Measurements from ENCODE around the gene C22orf23. TPM values are rescaled to one million over a fixed set of nuclear protein-coding genes. Genes with fewer than 3 reads are reported as not detected.

The C22orf23 gene
- total and polyA plus RNA-seq, 2 donors (not counting 1 experiment from before 2014, with no cell fraction given) = not detected

DNA sequence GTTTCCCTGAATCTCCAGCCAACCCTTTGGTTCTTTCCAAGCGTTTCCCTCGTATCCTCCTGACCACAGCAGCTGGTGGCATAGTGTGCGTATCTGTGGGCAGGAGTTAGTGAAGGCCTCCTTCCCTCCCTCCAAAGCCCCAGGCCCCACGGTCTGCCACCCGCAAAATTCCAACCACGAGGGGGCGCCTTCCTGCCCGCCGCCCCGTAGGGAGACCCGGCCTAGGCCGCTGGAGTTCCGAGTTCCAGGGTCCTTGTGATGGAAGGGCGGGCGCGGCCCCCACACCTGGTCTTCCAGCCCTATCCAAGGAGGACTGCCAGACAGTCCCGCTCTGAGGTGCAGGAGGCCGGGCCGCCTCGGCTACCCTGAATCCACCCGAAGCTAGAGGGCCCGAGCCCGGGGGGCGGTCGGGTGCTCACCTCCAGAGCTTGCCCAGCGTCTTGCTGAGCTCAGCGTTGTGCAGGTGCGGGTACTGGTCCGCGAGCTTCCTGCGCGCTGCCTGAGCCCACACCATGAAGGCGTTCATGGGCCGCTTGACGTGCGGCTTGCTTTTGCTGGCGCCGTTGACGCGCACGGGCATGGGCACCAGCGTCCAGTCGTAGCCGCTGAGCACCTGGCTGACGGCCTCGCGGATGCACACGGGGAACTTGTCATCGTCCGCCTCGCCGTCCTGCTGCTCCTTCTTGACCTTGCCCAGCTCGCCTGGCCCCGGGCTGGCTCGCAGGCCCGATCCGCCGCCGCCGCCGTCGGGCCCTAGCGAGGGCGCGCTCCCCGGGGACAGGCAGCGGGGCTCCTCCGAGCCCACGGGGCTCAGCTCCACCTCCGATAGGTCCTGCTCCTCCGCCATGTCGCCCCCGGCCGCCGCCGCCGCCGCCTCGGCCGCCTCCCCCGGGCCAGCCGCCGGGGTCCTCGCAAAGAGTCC lies 29.8 kb upstream of the C22orf23 start:
- DNase-seq = no peak
- 94% methylated on average over 78 of the region's 84 CpGs for WGBS (ENCODE audit: insufficient coverage)
- no peak overlapping the region for H3K4me3 Mint-ChIP-seq
- Histone ChIP-seq H3K4me2 (replicated peaks; ENCODE audit: low read depth, low read length, poor library complexity, severe bottlenecking) (no peak overlapping the region), H3K4me3 (ENCODE audit: control extremely low read depth in 1 of 5, extremely low read depth in 1 of 5, insufficient read depth in 1 of 5, low read depth in 2 of 5, low read length in 4 of 5) (no peak overlapping the region), H3K36me3 (replicated peaks in 1 of 2; ENCODE audit: control extremely low read depth in 1 of 2, control insufficient read depth in 1 of 2, extremely low read depth in 1 of 2, insufficient read depth in 2 of 2, low read length in 1 of 2) (no peaks in the 10 kb centered on the region), H3K27me3 (replicated peaks in 1 of 4; ENCODE audit: control extremely low read depth in 1 of 4, control insufficient read depth in 3 of 4, insufficient read depth in 4 of 4, low read length in 3 of 4) (no peaks in the 10 kb centered on the region), H3K9ac (ENCODE audit: low read length) (no peak overlapping the region), H2AFZ (ENCODE audit: insufficient read depth, low read depth, low read length, poor library complexity, severe bottlenecking) (no peak overlapping the region), H4K20me1 (ENCODE audit: control insufficient read depth, insufficient read depth, low read length, poor library complexity, severe bottlenecking) (no peaks in the 10 kb centered on the region), H3K9me3 (ENCODE audit: control extremely low read depth in 1 of 3, control insufficient read depth in 2 of 3, insufficient read depth in 1 of 3, low read length in 2 of 3) (no peaks in the 10 kb centered on the region), H3K79me2 (ENCODE audit: control insufficient read depth, insufficient read depth, low read length) (no peaks in the 10 kb centered on the region), H3K27ac (ENCODE audit: low read length in 2 of 2) (no peak overlapping the region), H3K4me1 (ENCODE audit: control insufficient read depth in 2 of 2, insufficient read depth in 2 of 2, low read length in 2 of 2) (no peaks in the 10 kb centered on the region)
- TF ChIP-seq EZH2 (IDR thresholded peaks at IDR 0.05; ENCODE audit: borderline replicate concordance, insufficient read depth, low read depth, low read length, poor library complexity, severe bottlenecking) = no peak
- TF ChIP-seq, protein P1, sequence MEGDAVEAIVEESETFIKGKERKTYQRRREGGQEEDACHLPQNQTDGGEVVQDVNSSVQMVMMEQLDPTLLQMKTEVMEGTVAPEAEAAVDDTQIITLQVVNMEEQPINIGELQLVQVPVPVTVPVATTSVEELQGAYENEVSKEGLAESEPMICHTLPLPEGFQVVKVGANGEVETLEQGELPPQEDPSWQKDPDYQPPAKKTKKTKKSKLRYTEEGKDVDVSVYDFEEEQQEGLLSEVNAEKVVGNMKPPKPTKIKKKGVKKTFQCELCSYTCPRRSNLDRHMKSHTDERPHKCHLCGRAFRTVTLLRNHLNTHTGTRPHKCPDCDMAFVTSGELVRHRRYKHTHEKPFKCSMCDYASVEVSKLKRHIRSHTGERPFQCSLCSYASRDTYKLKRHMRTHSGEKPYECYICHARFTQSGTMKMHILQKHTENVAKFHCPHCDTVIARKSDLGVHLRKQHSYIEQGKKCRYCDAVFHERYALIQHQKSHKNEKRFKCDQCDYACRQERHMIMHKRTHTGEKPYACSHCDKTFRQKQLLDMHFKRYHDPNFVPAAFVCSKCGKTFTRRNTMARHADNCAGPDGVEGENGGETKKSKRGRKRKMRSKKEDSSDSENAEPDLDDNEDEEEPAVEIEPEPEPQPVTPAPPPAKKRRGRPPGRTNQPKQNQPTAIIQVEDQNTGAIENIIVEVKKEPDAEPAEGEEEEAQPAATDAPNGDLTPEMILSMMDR (IDR thresholded peaks at IDR 0.05) = no peak
- no peaks in the 10 kb centered on the region for H3K9me3 Mint-ChIP-seq (ENCODE audit: insufficient read depth)
- ChIA-PET CTCF (interaction anchor here (0.7 kb wide), 1 partner anchor 19 kb away, joined by 4 read pairs; no protein-coding TSS in a partner anchor), POLR2A (no interaction called here)
- intact Hi-C loops (cut with micrococcal nuclease) = no loop called here
- no peaks in the 10 kb centered on the region for H3K4me1 Mint-ChIP-seq
- ATAC-seq (ENCODE audit: low read depth) = no peak
- H3K27ac Mint-ChIP-seq = no peak overlapping the region
- H3K27me3 Mint-ChIP-seq = no peaks in the 10 kb centered on the region

DNA sequence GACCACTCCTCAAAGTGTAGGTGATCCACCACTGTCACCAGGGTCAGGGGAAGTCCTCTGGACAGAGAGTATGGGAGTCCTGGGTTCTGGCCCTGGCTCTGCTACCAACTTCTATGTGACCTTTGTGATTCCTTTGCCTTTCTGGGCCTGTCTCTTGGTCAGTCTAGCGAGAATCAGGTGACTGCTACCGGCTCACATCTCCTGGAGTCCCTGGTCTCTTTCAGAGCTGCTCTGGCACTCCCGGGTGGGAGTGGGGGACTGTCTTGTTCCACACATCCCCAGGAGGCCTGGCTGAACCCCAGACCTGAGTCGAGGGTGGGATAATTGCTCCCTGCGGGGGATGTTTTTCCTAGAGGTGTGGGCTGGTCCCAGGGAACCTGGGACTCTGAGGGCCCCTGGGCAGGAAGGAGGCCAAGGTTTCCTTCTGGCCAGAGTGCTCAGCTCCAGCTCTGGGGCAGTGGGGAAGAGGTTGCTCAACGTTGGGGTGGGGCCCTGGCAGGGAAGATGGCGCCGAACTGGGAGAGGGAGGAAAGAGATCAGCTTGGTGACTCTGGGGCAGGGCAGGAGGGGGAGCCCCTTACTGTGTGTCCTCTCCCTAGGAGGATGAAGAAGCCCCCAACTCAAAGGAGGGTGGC lies 28.9 kb upstream of the C22orf23 start:
- H3K4me1 Mint-ChIP-seq = no peaks in the 10 kb centered on the region
- no peaks in the 10 kb centered on the region for H3K27me3 Mint-ChIP-seq
- WGBS (ENCODE audit: insufficient coverage) = 98% methylated on average over 5 of the region's 8 CpGs
- intact Hi-C loops (cut with micrococcal nuclease) = no loop called here
- no peak overlapping the region for H3K4me3 Mint-ChIP-seq
- H3K27ac ChIP-seq (ENCODE audit: low read length in 2 of 2) = no peak overlapping the region
- no peak overlapping the region for H2AFZ ChIP-seq (ENCODE audit: insufficient read depth, low read depth, low read length, poor library complexity, severe bottlenecking)
- no peaks in the 10 kb centered on the region for H4K20me1 ChIP-seq (ENCODE audit: control insufficient read depth, insufficient read depth, low read length, poor library complexity, severe bottlenecking)
- no peaks in the 10 kb centered on the region for H3K79me2 ChIP-seq (ENCODE audit: control insufficient read depth, insufficient read depth, low read length)
- DNase-seq (no peak), ATAC-seq (ENCODE audit: low read depth) (no peak)
- no peaks in the 10 kb centered on the region for H3K9me3 ChIP-seq (ENCODE audit: control extremely low read depth in 1 of 3, control insufficient read depth in 2 of 3, insufficient read depth in 1 of 3, low read length in 2 of 3)
- H3K4me3 ChIP-seq (ENCODE audit: control extremely low read depth in 1 of 5, extremely low read depth in 1 of 5, insufficient read depth in 1 of 5, low read depth in 2 of 5, low read length in 4 of 5) = no peak overlapping the region
- TF ChIP-seq, protein P1 (IDR thresholded peaks at IDR 0.05) = no peak
- no peak for TF ChIP-seq EZH2 (IDR thresholded peaks at IDR 0.05; ENCODE audit: borderline replicate concordance, insufficient read depth, low read depth, low read length, poor library complexity, severe bottlenecking)
- no peaks in the 10 kb centered on the region for H3K9me3 Mint-ChIP-seq (ENCODE audit: insufficient read depth)
- H3K9ac ChIP-seq (ENCODE audit: low read length) = no peak overlapping the region
- no peaks in the 10 kb centered on the region for H3K4me1 ChIP-seq (ENCODE audit: control insufficient read depth in 2 of 2, insufficient read depth in 2 of 2, low read length in 2 of 2)
- H3K27me3 ChIP-seq (replicated peaks in 1 of 4; ENCODE audit: control extremely low read depth in 1 of 4, control insufficient read depth in 3 of 4, insufficient read depth in 4 of 4, low read length in 3 of 4) = no peaks in the 10 kb centered on the region
- H3K27ac Mint-ChIP-seq = no peak overlapping the region
- no peak overlapping the region for H3K4me2 ChIP-seq (replicated peaks; ENCODE audit: low read depth, low read length, poor library complexity, severe bottlenecking)
- CTCF ChIA-PET = no interaction called here
- POLR2A ChIA-PET = no interaction called here
- H3K36me3 ChIP-seq (replicated peaks in 1 of 2; ENCODE audit: control extremely low read depth in 1 of 2, control insufficient read depth in 1 of 2, extremely low read depth in 1 of 2, insufficient read depth in 2 of 2, low read length in 1 of 2) = no peaks in the 10 kb centered on the region

All from B cell (primary cell).